Measurements from ENCODE around the gene ERF. TPM values are rescaled to one million over a fixed set of nuclear protein-coding genes. Genes with fewer than 3 reads are reported as not detected.
A peak's percentile ranks its signal among the peaks of the same experiment; 100 is the strongest.

The ERF gene
- total RNA-seq, 1 donor = 31.8 TPM

DNA sequence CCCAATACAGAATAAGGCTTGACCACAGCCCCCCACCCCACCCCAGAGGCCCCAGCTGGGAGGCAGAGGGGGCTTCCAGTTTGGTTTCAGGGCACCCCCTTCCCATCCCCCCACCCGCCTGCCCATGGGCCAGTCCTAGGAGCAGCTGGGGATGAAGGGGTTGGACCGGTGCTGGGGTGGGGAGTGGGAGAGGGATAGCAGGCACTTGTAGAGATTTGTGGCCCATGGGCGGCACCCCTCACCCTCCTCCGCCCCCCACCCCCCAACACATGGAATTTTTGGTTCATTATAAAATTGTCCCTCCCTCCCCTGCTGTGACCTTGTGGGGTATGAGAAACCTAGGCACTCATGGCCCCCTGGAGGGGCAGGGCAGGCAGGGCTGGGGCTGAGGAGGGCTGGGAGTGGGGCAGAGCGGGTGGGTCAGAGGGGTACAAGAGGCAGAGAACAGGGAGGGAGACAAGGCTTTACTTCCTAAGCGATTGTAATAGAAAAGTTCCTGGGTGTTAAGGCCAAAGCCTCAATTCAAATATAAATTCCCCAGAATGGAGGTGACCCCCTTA is 7.2 kb downstream of the ERF start:
- Histone ChIP-seq H3K36me3 (ENCODE audit: insufficient read depth, low read length) (peaks cover 19% of the 10 kb centered on the region), H4K20me1 (ENCODE audit: insufficient read depth, low read length) (peaks cover 29% of the 10 kb centered on the region), H3K4me1 (ENCODE audit: insufficient read depth, low read length) (peaks cover 57% of the 10 kb centered on the region), H2AFZ (ENCODE audit: low read length) (no peak overlapping the region), H3K27me3 (ENCODE audit: insufficient read depth, low read length) (no peaks in the 10 kb centered on the region), H3K27ac (ENCODE audit: low read depth, low read length) (peak overlapping the region; percentile 81), H3K79me2 (ENCODE audit: insufficient read depth, low read length) (peaks cover 56% of the 10 kb centered on the region), H3K4me2 (ENCODE audit: insufficient read depth, low read length) (no peak overlapping the region), H3K9me3 (ENCODE audit: low read depth, low read length) (no peaks in the 10 kb centered on the region), H3K4me3 (ENCODE audit: insufficient read depth, low read length) (no peak overlapping the region)
- TF ChIP-seq, protein P1, sequence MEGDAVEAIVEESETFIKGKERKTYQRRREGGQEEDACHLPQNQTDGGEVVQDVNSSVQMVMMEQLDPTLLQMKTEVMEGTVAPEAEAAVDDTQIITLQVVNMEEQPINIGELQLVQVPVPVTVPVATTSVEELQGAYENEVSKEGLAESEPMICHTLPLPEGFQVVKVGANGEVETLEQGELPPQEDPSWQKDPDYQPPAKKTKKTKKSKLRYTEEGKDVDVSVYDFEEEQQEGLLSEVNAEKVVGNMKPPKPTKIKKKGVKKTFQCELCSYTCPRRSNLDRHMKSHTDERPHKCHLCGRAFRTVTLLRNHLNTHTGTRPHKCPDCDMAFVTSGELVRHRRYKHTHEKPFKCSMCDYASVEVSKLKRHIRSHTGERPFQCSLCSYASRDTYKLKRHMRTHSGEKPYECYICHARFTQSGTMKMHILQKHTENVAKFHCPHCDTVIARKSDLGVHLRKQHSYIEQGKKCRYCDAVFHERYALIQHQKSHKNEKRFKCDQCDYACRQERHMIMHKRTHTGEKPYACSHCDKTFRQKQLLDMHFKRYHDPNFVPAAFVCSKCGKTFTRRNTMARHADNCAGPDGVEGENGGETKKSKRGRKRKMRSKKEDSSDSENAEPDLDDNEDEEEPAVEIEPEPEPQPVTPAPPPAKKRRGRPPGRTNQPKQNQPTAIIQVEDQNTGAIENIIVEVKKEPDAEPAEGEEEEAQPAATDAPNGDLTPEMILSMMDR (IDR thresholded peaks at IDR 0.05; ENCODE audit: extremely low read depth, low read depth, low read length) = no peak
- peak; percentile 66 for DNase-seq (ENCODE audit: insufficient read length, low spot score, missing footprints)

DNA sequence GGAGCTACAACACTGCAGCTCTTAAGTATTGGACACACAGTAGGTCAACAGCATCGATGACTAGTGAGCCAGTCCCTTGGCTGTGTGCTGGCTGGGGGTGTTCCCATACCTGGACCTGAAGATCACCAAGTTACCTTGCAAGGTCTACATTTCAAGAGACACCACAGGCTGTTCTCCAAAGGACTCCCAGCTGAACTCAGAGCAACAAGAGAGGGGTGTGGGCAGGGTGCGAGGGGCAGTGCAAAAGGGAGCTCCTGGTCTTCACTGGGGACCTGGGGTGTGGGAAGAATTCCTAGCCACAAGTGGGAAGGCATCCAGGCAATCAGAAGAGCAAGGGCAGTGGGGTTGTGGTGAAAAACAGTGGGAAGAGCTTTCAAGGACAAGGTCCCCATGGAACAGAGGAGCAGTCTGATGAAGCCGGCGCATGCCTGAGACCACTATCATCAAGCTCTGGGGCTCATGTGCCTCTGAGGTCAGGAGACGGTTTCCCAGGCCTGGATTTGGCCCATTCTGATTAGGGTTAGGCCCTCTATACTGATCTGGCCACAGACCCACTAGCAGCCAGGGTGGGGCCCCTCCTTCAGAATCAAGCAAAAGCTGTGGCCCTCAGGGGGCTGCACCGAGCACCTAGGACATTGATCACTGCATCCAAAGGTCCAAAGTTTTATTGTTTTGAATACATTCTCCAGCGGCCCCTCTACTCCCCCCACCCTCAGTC is 7.8 kb downstream of the ERF start:
- Histone ChIP-seq H3K27ac (ENCODE audit: low read depth, low read length) (peak overlapping the region; percentile 81), H3K4me1 (ENCODE audit: insufficient read depth, low read length) (peaks cover 51% of the 10 kb centered on the region), H3K4me2 (ENCODE audit: insufficient read depth, low read length) (no peak overlapping the region), H3K9me3 (ENCODE audit: low read depth, low read length) (no peaks in the 10 kb centered on the region), H4K20me1 (ENCODE audit: insufficient read depth, low read length) (peaks cover 29% of the 10 kb centered on the region), H3K27me3 (ENCODE audit: insufficient read depth, low read length) (no peaks in the 10 kb centered on the region), H3K79me2 (ENCODE audit: insufficient read depth, low read length) (peaks cover 50% of the 10 kb centered on the region), H3K4me3 (ENCODE audit: insufficient read depth, low read length) (no peak overlapping the region), H3K36me3 (ENCODE audit: insufficient read depth, low read length) (peaks cover 19% of the 10 kb centered on the region), H2AFZ (ENCODE audit: low read length) (no peak overlapping the region)
- TF ChIP-seq, protein P1 (IDR thresholded peaks at IDR 0.05; ENCODE audit: extremely low read depth, low read depth, low read length) = no peak
- peak; percentile 97 for DNase-seq (ENCODE audit: insufficient read length, low spot score, missing footprints)

DNA sequence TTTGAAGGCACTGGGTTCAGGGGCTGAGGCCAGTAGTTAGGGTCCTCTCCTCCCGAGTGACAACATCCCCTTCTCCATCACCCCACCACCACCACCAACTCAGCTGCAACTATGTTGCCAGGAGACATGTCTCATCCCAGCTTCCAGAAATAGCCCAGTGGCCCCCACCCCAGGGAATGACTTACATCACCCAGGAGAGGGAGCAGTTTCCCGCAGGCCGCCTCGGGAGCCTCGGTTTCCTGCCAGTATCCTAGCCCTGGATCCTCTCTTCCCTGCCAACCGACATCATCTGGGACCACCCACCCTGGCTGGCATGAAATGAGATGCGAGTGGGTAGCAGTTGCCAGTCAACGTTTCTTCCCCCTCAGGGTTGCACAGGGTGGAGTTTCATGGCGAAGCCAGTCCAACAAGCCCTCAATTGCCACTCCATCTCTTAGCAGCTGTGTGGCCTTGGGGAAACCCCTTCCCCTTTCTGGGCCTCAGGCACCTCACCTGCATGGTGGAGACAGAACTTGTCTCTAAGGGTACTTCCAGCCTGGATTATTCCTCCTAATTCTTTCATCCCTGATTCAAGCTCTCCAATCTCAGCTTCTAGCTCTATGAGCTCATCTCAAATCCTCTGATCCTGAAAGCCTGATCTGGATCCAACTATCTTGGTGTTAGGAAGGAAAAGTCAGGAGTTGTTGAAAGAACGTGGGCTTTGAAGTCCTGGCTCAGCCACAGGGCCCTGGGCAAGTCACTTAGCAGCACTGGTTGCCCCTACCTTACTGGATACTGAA is 8.6 kb downstream of the ERF start:
- Histone ChIP-seq H3K4me3 (ENCODE audit: insufficient read depth, low read length) (no peak overlapping the region), H3K9me3 (ENCODE audit: low read depth, low read length) (no peaks in the 10 kb centered on the region), H3K4me2 (ENCODE audit: insufficient read depth, low read length) (peak overlapping the region; percentile 18), H4K20me1 (ENCODE audit: insufficient read depth, low read length) (peaks cover 23% of the 10 kb centered on the region), H3K27ac (ENCODE audit: low read depth, low read length) (peak overlapping the region; percentile 81), H2AFZ (ENCODE audit: low read length) (no peak overlapping the region), H3K36me3 (ENCODE audit: insufficient read depth, low read length) (peaks cover 19% of the 10 kb centered on the region), H3K4me1 (ENCODE audit: insufficient read depth, low read length) (peaks cover 47% of the 10 kb centered on the region), H3K27me3 (ENCODE audit: insufficient read depth, low read length) (no peaks in the 10 kb centered on the region), H3K79me2 (ENCODE audit: insufficient read depth, low read length) (peaks cover 50% of the 10 kb centered on the region)
- DNase-seq (ENCODE audit: insufficient read length, low spot score, missing footprints) = peak; percentile 99
- TF ChIP-seq, protein P1 (IDR thresholded peaks at IDR 0.05; ENCODE audit: extremely low read depth, low read depth, low read length) = peak; percentile 89

DNA sequence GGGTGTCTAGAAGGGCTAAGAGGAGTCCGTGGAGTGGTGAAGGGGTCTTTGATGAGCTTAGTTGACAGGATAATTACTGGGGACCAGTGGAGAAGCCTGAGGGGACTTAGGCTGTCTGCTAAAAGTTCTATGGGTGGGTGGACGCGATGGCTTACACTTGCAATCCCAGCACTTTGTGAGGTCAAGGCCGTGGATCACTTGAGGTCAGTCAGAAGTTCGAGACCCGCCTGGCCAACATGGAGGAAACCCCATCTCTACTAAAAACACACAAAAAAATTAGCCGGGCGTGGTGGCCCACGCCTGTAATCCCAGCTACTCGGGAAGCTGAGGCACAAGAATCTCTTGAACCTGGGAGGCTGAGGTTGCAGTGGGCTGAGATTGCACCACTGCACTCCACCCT is 9.7 kb downstream of the ERF start:
- Histone ChIP-seq H3K4me1 (ENCODE audit: insufficient read depth, low read length) (peaks cover 46% of the 10 kb centered on the region), H3K27me3 (ENCODE audit: insufficient read depth, low read length) (no peaks in the 10 kb centered on the region), H3K4me2 (ENCODE audit: insufficient read depth, low read length) (peak overlapping the region; percentile 91), H3K27ac (ENCODE audit: low read depth, low read length) (peak overlapping the region; percentile 81), H2AFZ (ENCODE audit: low read length) (peak overlapping the region; percentile 52), H3K36me3 (ENCODE audit: insufficient read depth, low read length) (peaks cover 16% of the 10 kb centered on the region), H3K79me2 (ENCODE audit: insufficient read depth, low read length) (peaks cover 50% of the 10 kb centered on the region), H3K4me3 (ENCODE audit: insufficient read depth, low read length) (peak overlapping the region; percentile 79), H3K9me3 (ENCODE audit: low read depth, low read length) (no peaks in the 10 kb centered on the region), H4K20me1 (ENCODE audit: insufficient read depth, low read length) (peaks cover 22% of the 10 kb centered on the region)
- TF ChIP-seq, protein P1 (IDR thresholded peaks at IDR 0.05; ENCODE audit: extremely low read depth, low read depth, low read length) = no peak
- DNase-seq (ENCODE audit: insufficient read length, low spot score, missing footprints) = no peak
